Measurements from ENCODE around the gene LEMD2.

DNA sequence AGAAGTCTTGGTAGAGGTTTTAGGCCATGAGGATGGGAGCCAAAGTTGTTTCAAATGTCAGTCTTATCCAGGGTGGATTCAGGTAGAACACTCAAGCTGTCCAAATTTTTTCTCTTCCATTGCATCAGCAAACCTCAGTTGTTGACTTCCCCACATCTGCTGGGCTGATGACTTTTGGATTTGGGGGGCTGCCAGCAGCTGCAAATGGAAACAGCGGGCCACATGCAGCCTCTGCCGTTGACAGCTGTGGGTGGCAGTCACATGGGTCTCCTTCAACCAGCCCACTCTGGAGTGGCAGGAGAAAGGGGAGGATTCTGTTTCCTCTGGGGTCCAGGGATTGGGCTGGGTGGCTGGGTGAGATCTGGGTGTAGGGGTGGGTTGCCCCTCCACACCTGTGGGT is 20.7 kb upstream of the LEMD2 start:
- TF ChIP-seq EZH2 (IDR thresholded peaks at IDR 0.05; ENCODE audit: insufficient read depth, poor library complexity, severe bottlenecking) (no peak), EZH2phosphoT487 (IDR thresholded peaks at IDR 0.05; ENCODE audit: insufficient read depth, low read depth) (no peak)
